Thyroid gland (tissue), 4 donors: ENCODE measurements around the gene TFR2.

Experiments used
- POLR2A ChIP-seq, 2 donors: fragments of 450-650 bp; IDR thresholded peaks; one replicate each; pipeline ENCODE4 v1.6.1; 2017; ENCODE audit warnings: antibody characterized with exemption in 2 of 2, mild to moderate bottlenecking in 2 of 2, moderate library complexity in 1 of 2
- TF ChIP-seq, protein P1 (sequence below), 6 experiments: fragments of 200-600 bp in 3 of 6; fragments of 450-650 bp in 3 of 6; sonication (generic) in 3 of 6; IDR thresholded peaks; one replicate each; pipeline ENCODE4 v1.5.1; 2016 to 2019; ENCODE audit warnings: antibody characterized with exemption in 6 of 6, mild to moderate bottlenecking in 2 of 6, inconsistent platforms in 1 of 6, moderate library complexity in 1 of 6

DNA sequence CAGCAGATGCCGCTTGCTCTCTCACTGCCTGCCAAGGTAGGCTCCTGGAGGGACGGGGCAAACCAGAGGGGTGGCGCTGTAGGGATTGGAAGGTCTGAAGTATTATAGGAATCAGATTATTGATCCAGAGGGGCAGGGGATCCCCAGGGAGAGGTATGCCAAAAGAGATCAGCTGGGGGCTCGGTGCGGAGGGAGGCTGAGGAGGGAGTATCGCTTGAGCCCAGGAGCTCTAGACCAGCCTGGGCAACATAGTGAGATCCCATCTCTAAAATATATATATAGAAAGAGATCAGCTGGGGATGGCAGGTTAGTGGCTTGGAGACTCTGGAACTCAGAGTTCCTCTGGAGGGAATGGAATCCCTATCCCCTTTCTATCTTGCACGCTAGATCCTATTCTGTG lies 46.2 kb downstream of the TFR2 start:
- TF ChIP-seq, protein P1, sequence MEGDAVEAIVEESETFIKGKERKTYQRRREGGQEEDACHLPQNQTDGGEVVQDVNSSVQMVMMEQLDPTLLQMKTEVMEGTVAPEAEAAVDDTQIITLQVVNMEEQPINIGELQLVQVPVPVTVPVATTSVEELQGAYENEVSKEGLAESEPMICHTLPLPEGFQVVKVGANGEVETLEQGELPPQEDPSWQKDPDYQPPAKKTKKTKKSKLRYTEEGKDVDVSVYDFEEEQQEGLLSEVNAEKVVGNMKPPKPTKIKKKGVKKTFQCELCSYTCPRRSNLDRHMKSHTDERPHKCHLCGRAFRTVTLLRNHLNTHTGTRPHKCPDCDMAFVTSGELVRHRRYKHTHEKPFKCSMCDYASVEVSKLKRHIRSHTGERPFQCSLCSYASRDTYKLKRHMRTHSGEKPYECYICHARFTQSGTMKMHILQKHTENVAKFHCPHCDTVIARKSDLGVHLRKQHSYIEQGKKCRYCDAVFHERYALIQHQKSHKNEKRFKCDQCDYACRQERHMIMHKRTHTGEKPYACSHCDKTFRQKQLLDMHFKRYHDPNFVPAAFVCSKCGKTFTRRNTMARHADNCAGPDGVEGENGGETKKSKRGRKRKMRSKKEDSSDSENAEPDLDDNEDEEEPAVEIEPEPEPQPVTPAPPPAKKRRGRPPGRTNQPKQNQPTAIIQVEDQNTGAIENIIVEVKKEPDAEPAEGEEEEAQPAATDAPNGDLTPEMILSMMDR (IDR thresholded peaks at IDR 0.05) = no peak
- TF ChIP-seq POLR2A (IDR thresholded peaks at IDR 0.05) = no peak
